GM19043 (cell line): ENCODE data around the gene TOR2A.

ENCODE experiments used
- ATAC-seq: cut with Tn5 transposase; IDR thresholded peaks from one replicate; pipeline ENCODE4 v1.9.1; 2021; ENCODE audit warnings: low read depth; ENCODE audit not compliant: unreplicated experiment

Gene TOR2A

GRCh38 chr9:127722055-127722745 lies 12.9 kb downstream of the TOR2A start:
- ATAC-seq: no peak

- no peak for ATAC-seq
Measured at GRCh38 chr9:127721391-127721821, 13.7 kb downstream of the TOR2A start.

GRCh38 chr9:127720865-127721227 lies 14.2 kb downstream of the TOR2A start:
- ATAC-seq: no peak

DNA sequence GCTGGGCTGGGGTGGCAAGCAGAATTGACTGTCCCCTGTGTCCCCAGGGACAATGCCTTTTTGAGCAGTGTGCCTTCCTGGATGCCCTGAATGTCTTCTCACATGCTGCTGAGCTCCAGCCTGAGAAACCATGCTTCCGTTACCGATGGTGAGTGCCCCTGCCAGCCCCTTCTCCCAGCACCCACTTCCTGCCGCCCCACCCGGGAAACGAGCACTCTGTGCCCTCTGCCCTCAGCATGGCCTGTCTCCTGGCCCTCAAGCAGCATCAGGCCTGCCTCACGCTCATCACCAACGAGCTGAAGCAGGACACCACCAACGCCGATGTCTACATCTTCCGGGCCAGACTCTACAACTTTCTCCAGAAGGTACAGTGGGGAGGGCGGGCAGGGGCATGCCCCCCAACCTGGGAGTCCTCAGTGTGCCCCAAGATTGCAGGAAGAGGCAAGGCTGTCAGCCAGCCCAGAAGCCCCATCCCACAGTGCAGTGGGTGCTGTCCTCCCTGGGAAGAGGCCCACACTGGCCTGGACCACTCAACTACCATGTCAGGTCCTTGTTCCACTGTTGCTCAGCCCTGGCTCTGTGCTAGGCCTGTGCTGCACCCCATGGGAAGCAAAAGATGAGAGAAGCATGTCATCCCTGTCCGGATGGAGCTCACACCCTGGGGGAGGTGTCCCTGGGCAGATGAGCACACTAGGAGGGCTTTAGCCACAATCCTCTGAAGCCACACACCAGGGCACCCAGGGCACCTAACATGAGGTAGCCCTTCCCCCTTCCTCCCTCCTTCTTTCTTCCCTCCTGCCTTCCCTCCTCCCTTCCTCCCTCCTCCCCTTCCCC lies 14.8 kb downstream of the TOR2A start:
- ATAC-seq: no peak

DNA sequence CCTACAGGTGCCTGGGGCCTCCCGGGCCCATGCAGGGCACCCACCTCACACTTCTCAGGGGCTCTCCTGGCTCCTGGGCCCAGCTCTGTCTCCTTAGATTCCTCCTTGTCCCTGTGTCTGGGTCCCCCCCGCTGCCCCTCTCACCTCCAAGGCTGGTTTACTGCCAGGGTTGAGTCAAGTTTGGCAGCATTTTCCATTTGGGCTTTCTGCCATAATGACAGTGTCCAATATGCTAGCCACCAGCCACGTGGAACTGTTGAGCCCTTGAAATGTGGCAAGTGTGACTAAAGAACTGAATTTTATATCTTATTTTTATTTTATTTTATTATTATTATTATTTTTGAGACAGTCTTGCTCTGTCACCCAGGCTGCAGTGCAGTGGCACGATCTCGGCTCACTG lies 17.3 kb downstream of the TOR2A start:
- no peak for ATAC-seq

- no peak for ATAC-seq
Measured at GRCh38 chr9:127716412-127716811, 18.7 kb downstream of the TOR2A start.

DNA sequence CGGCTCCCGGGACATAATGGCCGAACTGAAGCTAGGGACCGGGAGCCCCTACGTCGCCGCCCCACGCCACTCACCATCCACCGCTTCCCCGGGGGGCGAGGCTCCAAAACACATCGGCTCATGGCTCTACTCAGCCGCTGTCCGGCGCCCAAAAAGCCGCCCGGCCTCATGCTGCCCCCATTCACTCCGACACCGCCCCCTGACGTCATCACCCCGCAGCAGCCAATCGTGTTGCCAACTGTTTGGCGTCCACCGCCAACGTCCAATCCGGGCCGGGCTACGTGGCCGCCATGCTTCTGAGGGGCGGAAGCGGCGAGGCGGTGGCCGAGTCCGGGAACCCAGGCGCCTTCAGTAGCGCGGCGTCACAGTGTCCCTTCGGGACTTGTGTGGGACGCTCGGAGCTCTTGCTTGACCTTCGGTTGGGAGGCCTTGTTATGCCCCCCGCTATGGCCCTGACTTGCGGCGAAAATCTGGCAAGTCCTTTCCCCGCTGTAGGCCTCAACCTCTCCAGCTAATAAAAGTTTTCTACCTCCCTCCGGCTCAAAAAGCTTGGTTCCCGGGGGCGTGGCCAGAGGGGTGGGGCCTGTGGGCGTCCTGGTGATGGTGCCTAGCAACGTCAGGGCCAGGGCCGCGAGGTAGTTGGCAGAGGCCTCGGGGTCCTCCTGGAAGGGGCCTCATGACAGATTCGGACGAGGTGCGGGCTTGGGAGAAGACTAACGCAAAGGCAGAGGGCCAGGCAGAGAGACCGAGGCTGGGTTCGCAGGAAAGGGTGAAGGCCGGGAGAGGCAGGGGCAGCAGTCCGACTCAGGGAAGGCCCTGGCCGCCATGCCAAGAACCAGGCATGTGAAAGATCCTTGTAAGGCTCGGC lies 19.4 kb downstream of the TOR2A start, which contains the start of the genes PTRH1 and TTC16:
TSS of gene PTRH1 (minus strand) at position 194 of the 868 bp plus-strand sequence. CDS start at position 170, 24 bp downstream.
TSS of gene TTC16 (plus strand) at position 610 of the 868 bp plus-strand sequence. CDS start at position 677, 67 bp downstream.
- peak; percentile 95 for ATAC-seq

- no peak for ATAC-seq
Measured at GRCh38 chr9:127714951-127715469, 20.1 kb downstream of the TOR2A start.

GRCh38 chr9:127714020-127714750 lies 20.9 kb downstream of the TOR2A start:
- no peak for ATAC-seq

- ATAC-seq: no peak
Measured at GRCh38 chr9:127712867-127713266, 22.2 kb downstream of the TOR2A start.

GRCh38 chr9:127712371-127712770 lies 22.7 kb downstream of the TOR2A start:
- no peak for ATAC-seq

GRCh38 chr9:127711831-127712274 lies 23.2 kb downstream of the TOR2A start:
- no peak for ATAC-seq

DNA sequence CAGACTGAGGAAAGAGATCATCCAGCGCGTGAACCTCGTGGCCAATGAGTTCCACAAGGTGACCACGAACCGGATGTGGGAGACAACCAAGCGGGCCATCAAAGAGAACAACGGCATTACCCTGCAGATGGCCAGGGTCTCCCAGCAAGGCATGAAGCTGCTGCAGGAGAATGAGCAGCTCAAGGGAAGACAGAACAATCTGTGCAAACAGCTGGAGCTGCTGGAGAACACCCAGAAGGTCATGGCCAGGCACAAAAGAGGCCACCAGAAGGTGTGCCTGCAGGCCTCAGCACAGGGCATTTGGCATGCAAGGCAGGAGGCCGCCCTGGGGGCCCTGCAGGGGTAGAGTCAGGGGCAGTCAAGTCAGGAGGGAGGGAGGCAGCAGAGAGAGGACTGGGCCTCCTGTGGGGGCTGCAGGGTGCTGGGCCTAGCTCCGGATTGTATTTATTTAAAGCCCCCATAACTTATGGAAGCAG lies 23.8 kb downstream of the TOR2A start:
- no peak for ATAC-seq

GRCh38 chr9:127710204-127710783 lies 24.8 kb downstream of the TOR2A start:
- ATAC-seq: no peak

GRCh38 chr9:127708952-127709587 lies 26.0 kb downstream of the TOR2A start:
- no peak for ATAC-seq

- no peak for ATAC-seq
Measured at GRCh38 chr9:127707766-127708165, 27.3 kb downstream of the TOR2A start.

GRCh38 chr9:127706836-127707241 lies 28.3 kb downstream of the TOR2A start, which contains the start of gene CFAP157:
Gene CFAP157, plus strand, starts transcription at chr9:127706988. Its CDS starts 44 bp downstream, at chr9:127707032.
- ATAC-seq: no peak

- ATAC-seq: no peak
Measured at GRCh38 chr9:127705577-127706379, 29.3 kb downstream of the TOR2A start.
